OCI-LY3 (cell line): ENCODE data around the gene ENHO.

ENCODE experiments used
- H2AFZ ChIP-seq: fragments of 200-600, 300-600 bp; shearing (Covaris generic); 2 replicates; pipeline ENCODE4 v1.6.0; 2014; ENCODE audit warnings: antibody characterized with exemption, low read depth, low read length
- H3K27ac ChIP-seq: fragments of 200-600, 300-600 bp; sonication (generic); 2 replicates; pipeline ENCODE4 v1.5.1; 2014; ENCODE audit warnings: mild to moderate bottlenecking, low read length, moderate library complexity, mixed read lengths
- H3K27me3 ChIP-seq: fragments of 200-600, 300-600 bp; sonication (generic); 2 replicates; pipeline ENCODE4 v1.6.1; 2014; ENCODE audit warnings: low read depth, low read length, mixed read lengths
- H3K36me3 ChIP-seq: fragments of 200-600, 300-600 bp; sonication (generic); replicated peaks from 2 replicates; pipeline ENCODE3; 2014; ENCODE audit warnings: low read depth, low read length, mixed read lengths
- H3K4me1 ChIP-seq: fragments of 300-600, 200-600 bp; sonication (generic); 2 replicates; pipeline ENCODE4 v1.6.1; 2014; ENCODE audit warnings: low read length, mixed read lengths
- H3K4me2 ChIP-seq: fragments of 200-600, 300-600 bp; sonication (generic); 2 replicates; pipeline ENCODE4 v1.6.1; 2014; ENCODE audit warnings: low read length, mixed read lengths
- H3K4me3 ChIP-seq: fragments of 300-600, 200-600 bp; sonication (generic); 2 replicates; pipeline ENCODE4 v1.5.1; 2014; ENCODE audit warnings: antibody characterized with exemption, mild to moderate bottlenecking, low read length, moderate library complexity
- H3K79me2 ChIP-seq: fragments of 300-600, 200-600 bp; shearing (Covaris generic); 2 replicates; pipeline ENCODE4 v1.6.1; 2014; ENCODE audit warnings: mild to moderate bottlenecking, low read length, mixed read lengths
- H3K9ac ChIP-seq: fragments of 300-600, 200-600 bp; shearing (Covaris generic); 2 replicates; pipeline ENCODE4 v1.6.0; 2014; ENCODE audit warnings: mild to moderate bottlenecking, low read length, moderate library complexity
- H3K9me3 ChIP-seq: fragments of 200-600, 300-600 bp; shearing (Covaris generic); 2 replicates; pipeline ENCODE4 v1.6.1; 2014; ENCODE audit warnings: low read length, mixed read lengths; ENCODE audit not compliant: insufficient read depth
- H4K20me1 ChIP-seq: fragments of 200-600, 300-600 bp; sonication (generic); 2 replicates; pipeline ENCODE4 v1.6.1; 2016; ENCODE audit warnings: low read length, mixed read lengths; ENCODE audit not compliant: insufficient read depth
- CTCF ChIP-seq: fragments of 200-600, 300-600 bp; sonication (generic); IDR thresholded peaks from 2 replicates; pipeline ENCODE4 v1.5.1; 2014; ENCODE audit warnings: antibody characterized with exemption, low read length, low read depth
- EZH2phosphoT487 ChIP-seq: fragments of 200-600 bp; shearing (Covaris generic); IDR thresholded peaks from 2 replicates; pipeline ENCODE4 v1.6.1; 2018; ENCODE audit warnings: antibody characterized with exemption, mixed run types, low read depth

ENHO gene

GRCh38 chr9:34506623-34507022 lies 16.2 kb downstream of the ENHO start:
- TF ChIP-seq CTCF (no peak), EZH2phosphoT487 (no peak)
- H3K4me3 ChIP-seq = no peak overlapping the region
- no peaks in the 10 kb centered on the region for H3K79me2 ChIP-seq
- peaks cover 16% of the 10 kb centered on the region for H3K27me3 ChIP-seq
- no peaks in the 10 kb centered on the region for H4K20me1 ChIP-seq
- H3K4me1 ChIP-seq = no peaks in the 10 kb centered on the region; the same call in 1 of the 2 replicates
- H3K9ac ChIP-seq = no peak overlapping the region
- H3K9me3 ChIP-seq = no peaks in the 10 kb centered on the region
- no peak overlapping the region for H2AFZ ChIP-seq
- no peaks in the 10 kb centered on the region for H3K36me3 ChIP-seq
- H3K27ac ChIP-seq = no peak overlapping the region
- no peak overlapping the region for H3K4me2 ChIP-seq

- peaks cover under 1% of the 10 kb centered on the region; the same call in 1 of the 2 replicates for H3K4me1 ChIP-seq
- no peaks in the 10 kb centered on the region for H3K36me3 ChIP-seq
- H3K27ac ChIP-seq = no peak overlapping the region
- no peaks in the 10 kb centered on the region for H3K79me2 ChIP-seq
- H2AFZ ChIP-seq = no peak overlapping the region
- no peak overlapping the region for H3K4me2 ChIP-seq
- no peak overlapping the region for H3K4me3 ChIP-seq
- H3K27me3 ChIP-seq = peaks cover 16% of the 10 kb centered on the region
- TF ChIP-seq CTCF = no peak
- no peak for TF ChIP-seq EZH2phosphoT487
- H3K9me3 ChIP-seq = no peaks in the 10 kb centered on the region
- H3K9ac ChIP-seq = no peak overlapping the region
- no peaks in the 10 kb centered on the region for H4K20me1 ChIP-seq
These were observed 17.2 kb downstream of the ENHO start for GRCh38 chr9:34505370-34506120.

GRCh38 chr9:34503406-34503805 lies 19.4 kb downstream of the ENHO start:
- H3K4me3 ChIP-seq = no peak overlapping the region
- peaks cover 3% of the 10 kb centered on the region; the same call in 1 of the 2 replicates for H3K4me1 ChIP-seq
- H3K27me3 ChIP-seq = peaks cover 18% of the 10 kb centered on the region
- H3K79me2 ChIP-seq = no peaks in the 10 kb centered on the region
- no peaks in the 10 kb centered on the region for H3K36me3 ChIP-seq
- H3K27ac ChIP-seq = no peak overlapping the region
- no peak for TF ChIP-seq EZH2phosphoT487
- TF ChIP-seq CTCF = no peak
- H4K20me1 ChIP-seq = no peaks in the 10 kb centered on the region
- H3K9ac ChIP-seq = no peak overlapping the region
- no peaks in the 10 kb centered on the region for H3K9me3 ChIP-seq
- H3K4me2 ChIP-seq = no peak overlapping the region
- H2AFZ ChIP-seq = no peak overlapping the region

- H2AFZ ChIP-seq = no peak overlapping the region
- no peaks in the 10 kb centered on the region for H3K36me3 ChIP-seq
- peaks cover 18% of the 10 kb centered on the region for H3K27me3 ChIP-seq
- TF ChIP-seq CTCF (no peak), EZH2phosphoT487 (no peak)
- H3K79me2 ChIP-seq = no peaks in the 10 kb centered on the region
- no peaks in the 10 kb centered on the region for H3K9me3 ChIP-seq
- H3K9ac ChIP-seq = no peak overlapping the region
- no peak overlapping the region for H3K4me3 ChIP-seq
- peaks cover 3% of the 10 kb centered on the region; the same call in 1 of the 2 replicates for H3K4me1 ChIP-seq
- H3K27ac ChIP-seq = no peak overlapping the region
- no peaks in the 10 kb centered on the region for H4K20me1 ChIP-seq
- H3K4me2 ChIP-seq = no peak overlapping the region
These were observed 19.9 kb downstream of the ENHO start for GRCh38 chr9:34502891-34503290.
